GM19099 (cell line): ENCODE data around the gene PADI3.

Experiments used
- POLR2A ChIP-seq: IDR thresholded peaks from 3 replicates; pipeline ENCODE4 v1.6.1; 2011; ENCODE audit warnings: low read depth; ENCODE audit not compliant: insufficient read length; ENCODE audit errors: extremely low read depth

Gene PADI3

GRCh38 chr1:17229379-17229778 lies 19.5 kb upstream of the PADI3 start:
- TF ChIP-seq POLR2A: no peak

DNA sequence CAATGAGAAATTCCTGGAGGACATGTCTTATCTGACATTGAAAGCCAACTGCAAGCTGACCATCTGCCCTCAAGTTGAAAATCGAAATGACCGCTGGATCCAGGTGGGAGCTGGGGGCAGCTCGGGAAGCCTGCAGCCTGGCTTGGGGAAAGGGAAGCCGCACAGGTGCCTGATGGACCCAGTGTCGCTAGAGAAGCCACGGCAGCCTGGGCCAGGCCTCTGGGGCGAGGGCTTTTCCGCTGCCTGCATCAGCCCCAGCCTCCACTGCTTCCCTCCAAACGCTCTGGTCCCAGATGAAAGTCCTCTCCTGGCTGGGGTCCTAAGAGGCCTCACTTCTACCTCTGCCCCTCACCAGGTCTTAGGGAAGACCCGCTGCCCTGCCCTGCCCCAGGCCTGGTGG lies 18.8 kb upstream of the PADI3 start:
- no peak for TF ChIP-seq POLR2A

DNA sequence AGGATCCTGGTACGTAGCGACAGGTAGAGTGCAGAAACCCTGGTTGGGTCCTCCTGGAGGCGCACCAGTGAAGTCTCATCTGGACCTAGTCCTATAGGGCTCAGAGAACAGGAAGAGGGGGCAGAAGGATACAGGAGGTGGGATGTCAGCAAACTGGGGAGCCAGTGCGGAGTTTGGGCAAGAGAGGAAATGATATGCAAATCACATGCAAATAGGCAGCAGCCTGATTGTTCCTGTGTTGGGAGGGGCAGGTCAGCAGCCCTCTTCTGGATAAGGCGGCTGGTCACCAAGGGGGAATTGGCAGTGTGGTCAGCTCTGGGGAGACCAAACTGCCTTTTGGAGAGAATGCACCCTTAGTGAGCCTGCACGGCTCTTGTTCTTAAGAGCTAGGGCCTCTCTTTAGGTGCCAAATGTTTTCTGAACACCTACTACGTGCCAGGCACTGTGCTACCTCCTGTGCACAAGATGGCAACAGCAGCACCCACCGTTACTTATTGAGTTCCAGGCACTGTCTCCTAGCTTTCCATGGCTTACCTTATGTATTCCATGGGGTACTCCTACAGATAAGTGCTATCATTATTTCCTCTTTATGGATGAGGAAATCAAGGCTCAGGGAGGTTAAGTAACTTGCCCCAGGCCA lies 18.1 kb upstream of the PADI3 start:
- TF ChIP-seq POLR2A: no peak

GRCh38 chr1:17232759-17233661 lies 15.9 kb upstream of the PADI3 start:
- TF ChIP-seq POLR2A: no peak

GRCh38 chr1:17233675-17234320 lies 15.1 kb upstream of the PADI3 start:
- no peak for TF ChIP-seq POLR2A

DNA sequence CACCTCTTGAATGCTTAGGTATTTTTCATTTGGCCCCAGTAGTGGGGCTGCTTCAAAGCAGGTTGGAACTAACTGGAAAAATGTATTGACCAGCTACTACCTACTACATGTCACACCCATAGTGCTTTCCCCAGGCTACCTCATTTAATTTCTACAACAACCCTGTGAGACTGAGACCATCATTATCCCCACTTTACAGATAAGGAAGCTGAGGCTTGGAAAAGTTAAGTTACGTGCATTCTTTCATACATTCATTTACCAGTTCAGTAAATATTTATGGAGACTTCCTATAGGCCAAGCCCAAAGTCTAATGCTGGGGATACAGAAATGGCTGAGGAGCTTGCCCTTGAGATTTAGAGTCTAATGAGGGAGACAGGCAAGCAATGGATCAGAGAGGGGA lies 14.5 kb upstream of the PADI3 start:
- TF ChIP-seq POLR2A: no peak

DNA sequence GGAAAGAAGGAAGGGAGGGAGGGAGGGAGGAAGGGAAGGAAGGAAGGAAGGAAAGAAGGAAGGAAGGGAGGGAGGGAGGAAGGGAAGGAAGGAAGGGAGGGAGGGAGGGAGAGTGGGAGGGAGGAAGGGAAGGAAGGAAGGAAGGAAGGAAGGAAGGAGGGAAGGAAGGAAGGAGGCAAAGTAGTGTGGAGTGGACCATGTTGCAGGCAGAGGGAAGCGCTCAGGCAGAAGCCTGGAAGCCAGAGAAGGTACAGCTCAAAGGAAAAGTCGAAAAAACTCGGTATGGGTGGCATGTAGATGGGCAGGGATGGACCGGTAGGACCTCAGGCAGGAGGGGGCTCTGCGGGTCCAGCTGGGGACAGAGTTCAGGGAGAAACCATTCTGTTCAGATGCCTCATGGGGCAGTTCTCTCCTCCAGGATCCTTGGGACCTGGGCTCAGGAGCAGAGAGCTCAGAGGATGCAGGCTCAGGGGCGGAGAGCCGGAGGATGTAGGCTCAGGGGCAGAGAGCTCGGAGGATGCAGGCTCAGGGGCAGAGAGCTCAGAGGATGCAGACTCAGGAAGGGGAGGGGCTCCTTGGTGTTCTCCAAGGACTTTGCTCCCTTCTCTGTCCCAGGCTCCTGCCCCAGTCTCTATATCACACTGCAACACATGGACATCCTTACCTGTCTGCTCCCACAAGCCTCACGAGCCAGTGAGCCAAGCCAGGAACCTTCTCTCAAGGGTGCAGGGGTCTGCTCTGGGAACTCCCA lies 13.6 kb upstream of the PADI3 start:
- TF ChIP-seq POLR2A: no peak

GRCh38 chr1:17236779-17237560 lies 11.9 kb upstream of the PADI3 start:
- TF ChIP-seq POLR2A: no peak

- TF ChIP-seq POLR2A: no peak
Observed at GRCh38 chr1:17237561-17237903, 11.4 kb upstream of the PADI3 start.

- no peak for TF ChIP-seq POLR2A
Observed at GRCh38 chr1:17239420-17239819, 9.5 kb upstream of the PADI3 start.

DNA sequence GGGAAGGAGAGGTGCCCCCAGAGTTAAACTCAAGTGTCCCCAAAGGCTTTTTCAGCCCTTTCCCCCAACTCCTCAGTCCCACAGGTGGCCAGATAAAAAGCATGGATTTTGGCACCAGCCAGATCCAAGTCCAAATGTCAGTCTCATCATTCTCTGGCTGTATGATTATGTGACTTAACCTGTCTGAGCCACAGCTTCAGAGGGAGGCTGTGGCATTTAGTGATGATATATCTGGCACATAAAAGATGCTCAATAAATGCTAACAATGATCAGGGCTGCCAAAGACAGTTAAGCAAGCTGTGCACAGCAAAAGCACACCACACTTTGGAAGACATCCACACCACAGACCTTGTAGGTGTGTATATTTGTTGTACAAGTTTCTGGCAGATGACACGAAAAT lies 5.6 kb upstream of the PADI3 start:
- no peak for TF ChIP-seq POLR2A

DNA sequence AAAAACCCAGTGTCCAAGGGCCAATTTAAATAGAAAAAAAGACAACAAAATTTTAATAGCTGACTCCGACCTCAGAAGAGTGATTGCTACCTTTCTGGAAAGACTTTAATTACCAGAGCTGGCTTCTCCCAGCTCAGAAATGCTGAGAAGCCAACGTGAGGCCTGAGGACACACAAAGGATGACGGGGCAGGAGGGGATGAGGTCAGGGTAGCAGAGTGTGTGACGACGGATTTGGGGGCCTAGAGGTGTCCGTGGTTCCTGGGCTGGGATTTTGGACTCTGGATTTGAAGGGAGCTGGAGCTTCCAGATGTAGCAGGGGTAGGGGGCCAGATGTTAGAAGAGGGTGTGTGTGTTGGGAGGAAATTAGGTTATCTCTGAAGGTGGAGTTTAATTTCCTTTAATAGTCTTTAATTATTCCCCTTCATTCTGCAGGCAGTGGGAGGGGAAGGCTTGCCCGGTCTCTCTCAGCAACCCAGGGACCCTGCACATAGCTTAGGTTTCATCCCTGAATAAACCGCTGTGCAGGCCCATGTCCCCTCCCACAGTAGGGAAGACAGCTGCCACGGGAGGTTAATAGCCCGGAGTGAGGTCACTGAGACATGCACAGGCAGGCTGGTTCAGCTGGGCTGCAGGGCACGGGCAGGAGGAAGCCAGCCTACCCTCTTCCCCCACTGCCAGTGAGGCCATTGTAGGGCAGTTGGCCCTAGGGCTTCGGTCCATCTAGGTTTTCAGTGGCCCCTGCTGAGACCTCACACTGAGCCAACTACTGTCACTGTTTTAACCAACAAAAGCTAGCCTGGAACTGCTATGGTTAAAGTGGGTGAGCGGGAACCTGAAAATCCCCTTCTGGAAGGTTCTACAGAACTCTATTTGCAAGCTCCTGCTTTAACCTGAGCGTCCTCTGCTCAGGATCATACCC lies 3.8 kb upstream of the PADI3 start:
- TF ChIP-seq POLR2A: no peak

GRCh38 chr1:17245816-17246325 lies 3.0 kb upstream of the PADI3 start:
- no peak for TF ChIP-seq POLR2A

DNA sequence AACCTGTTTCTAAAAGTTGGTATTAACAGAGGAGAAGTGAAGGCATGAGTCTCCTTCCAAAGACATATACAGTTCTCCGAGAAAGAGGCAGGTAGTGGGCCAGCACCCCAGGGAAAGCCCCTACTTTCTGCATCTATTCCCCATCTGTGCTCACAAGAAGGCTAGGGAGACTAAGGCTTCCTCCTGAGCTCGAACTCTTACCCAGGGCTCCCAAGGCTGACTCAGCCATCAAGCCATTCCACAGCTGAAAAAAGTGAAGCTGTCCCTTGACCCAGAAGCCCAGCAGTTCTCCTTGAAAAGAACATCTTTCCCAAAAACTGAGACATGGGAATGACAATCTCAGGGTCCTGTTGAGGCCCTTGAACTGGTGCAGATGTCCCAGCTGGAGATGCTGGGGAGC lies 1.9 kb upstream of the PADI3 start:
- TF ChIP-seq POLR2A: no peak

DNA sequence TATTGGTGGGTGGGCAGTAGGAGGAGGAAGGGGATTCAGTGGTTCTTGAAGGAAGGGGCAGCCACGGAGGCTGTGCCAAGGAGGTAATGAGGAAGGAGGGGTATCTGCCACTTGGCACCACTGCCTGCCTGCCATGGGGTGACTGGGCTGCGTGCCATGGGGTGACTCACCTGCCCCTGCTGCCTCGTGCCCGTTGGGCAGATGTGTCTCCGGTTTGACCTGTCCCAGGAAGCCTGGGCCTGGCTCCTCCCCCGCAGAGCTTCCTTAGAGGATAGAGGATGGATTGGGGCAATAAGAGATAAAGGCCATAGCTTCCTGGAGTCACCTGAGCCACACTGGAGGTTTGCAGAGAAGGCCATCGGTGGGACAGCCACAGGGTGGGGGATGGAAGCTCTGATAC lies 1.7 kb downstream of the PADI3 start:
- TF ChIP-seq POLR2A: no peak
